RKO (cell line): ENCODE results near the gene GLRX3.

Source experiments
- DNase-seq: peaks from one replicate; pipeline ENCODE4 v3.0.0-alpha.2; 2016; ENCODE audit warnings: low spot score

GLRX3 gene

DNA sequence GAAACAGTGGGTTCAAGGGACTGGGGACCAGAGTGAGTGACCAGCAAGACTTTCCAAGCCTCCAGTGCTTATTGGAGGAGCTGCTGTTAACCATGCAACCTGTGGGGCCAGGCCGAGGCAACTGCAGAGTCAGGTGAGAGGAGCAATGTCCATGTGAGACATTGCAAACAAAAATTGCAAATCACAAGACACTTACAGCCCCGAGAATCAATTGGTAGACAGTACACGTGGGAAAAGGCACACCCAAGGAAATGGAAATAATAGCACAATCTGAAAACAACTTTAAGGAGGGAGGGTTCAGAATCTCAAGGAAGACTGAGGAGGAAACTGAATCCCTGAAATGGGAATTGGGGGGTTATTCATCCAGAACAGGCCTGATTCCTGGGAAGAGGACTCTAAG, 72.6 kb downstream of the GLRX3 start:
- no peak for DNase-seq

DNA sequence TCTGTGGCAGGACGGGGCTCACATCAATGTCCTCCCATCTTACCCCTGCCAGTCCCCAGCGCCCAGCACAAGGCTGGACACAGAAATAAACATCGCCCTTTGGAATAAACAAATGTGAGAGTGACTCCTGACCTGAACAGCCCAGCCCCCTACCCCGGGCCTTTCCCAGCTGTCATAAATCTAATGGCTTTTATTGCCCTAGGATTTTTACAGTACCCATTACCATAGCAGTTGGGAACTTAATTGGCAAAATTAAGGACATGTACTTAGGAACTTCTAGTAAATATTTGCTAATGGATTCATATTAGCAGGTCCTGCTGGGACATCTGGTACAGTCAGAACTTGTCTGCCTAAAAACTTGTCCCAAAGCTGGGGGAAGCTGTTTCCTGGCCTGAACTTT, 76.6 kb downstream of the GLRX3 start:
- no peak for DNase-seq

DNA sequence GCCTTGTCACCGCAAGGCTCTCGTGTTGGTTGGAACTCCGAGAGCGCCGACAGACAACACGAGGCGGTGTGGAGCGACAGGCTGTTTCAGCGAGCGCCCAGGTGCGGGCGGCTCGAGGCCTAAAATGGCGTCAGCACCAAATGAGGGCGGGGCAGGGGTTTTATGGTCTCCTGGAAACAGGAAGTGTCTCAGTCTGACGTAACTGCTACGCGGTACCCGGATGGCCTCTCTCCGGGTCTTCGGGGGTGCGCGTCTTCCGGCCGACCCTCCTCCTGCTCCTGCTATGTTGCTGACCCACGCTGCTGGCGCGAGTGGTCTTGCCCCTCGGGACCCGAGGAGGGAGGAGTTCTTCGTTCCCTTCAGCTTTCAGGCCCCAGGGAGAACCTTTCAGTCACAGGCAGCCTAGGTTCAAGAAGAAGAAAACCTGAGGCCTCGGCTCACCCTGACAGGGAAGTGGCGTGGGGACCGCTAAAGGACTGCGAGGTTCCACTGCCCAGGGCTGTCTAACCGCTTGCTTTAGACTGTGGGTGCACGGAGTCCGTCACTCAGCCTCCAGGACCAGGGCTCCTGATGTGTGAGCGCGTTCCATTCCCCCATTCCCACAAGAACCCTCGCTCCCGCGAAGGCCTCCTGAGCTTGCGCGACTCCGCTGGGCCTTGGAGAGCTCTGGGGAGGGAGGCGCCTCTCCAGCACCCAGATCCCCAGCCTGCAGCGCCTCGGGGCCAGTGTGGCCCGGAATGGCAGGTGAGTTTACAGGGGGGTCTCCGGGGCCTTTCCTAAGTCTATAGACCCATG, 77.3 kb downstream of the GLRX3 start:
- no peak for DNase-seq

DNA sequence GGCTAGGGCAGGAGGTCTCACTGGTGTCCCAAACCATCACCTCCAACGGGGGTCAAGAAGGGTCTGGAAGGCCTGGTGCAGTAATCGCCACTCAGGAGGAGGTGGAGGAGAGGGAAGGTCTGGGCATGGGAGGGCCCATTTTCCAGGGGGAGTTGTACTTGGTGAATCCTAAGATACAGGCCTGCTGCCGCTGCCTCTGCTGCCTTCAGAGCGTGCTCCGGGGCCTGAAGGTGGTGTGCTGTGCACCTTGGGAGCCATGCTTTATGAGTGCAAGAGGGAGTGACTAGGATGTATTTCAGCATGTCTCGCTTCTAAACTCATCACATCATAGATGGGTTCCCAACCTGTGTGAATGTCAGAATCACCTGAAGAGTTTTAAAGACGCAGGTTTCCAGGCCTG, 78.2 kb downstream of the GLRX3 start:
- no peak for DNase-seq

DNA sequence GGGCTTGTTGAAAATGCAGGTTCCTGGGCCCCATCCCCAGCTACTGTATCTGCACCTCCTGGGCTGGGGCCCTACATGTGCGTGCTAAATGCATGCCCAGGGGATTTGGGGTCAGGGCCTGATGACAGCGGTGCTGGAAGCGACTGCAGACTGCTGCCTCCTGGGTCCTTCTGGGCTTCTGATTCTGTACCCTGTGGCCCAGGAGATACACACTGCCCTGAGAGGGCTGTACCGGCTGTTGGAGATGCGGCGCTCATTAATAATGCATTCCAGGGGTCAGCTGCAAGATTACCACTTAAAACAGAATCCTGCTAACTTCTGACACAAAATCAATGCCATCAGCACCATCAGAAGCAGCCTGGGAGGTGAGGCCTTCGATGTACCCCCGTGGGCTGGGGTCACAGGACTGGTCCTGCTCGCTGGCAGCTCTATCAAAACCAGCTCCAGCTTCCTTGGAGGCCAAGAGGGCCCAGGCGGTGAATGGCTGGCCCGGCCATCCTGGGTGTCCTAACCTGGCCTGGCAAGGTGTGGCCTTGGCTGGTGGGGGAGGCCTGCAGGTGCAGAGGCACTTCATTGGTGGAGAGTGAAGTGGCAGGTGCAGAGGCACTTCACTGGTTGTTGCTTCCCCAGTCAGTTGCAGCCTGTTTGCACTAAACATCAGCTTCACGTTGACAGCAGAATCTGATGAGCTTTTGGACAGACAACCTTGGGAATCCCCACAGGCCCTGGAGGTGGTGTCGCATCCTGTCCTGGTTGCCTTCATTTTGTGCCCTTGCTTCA, 79.2 kb downstream of the GLRX3 start:
- DNase-seq: no peak

DNA sequence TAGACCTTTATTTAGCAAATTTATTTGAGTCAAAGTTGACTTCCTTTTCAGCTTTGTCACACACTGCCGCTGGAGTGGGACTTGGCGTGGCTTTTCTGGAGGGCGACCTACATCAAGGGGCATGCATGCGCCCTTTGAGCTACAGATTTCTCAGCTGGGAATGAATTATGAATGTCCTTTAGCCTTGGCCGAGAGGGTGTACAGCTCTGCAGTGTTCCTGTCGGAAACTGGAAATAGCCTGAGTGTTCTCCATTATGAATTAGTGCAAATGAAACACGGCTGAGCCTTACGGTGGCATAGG, 79.7 kb downstream of the GLRX3 start:
- DNase-seq: no peak

DNA sequence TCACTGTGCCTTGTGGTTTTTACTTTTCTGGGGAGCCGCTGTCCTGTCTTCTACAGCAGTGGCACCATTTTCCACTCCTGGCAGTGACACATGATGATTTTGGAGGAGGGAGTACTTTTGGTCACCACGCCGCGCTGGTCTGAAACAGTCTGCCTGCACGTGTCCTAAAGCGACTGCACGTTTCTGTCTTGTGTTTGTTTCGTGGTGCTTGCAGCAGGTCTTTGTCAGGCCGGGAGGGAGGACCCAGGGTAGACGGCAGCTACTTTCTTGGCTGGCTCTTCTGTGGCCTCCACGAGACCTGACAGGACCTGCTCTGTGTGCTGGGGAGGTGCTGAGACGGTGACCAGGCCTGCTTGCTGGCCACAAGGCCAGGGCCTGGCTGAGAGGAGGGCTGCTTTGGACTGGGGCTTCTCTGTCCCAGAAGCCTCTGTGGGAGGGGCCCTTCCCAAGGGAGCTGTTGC, 82.0 kb downstream of the GLRX3 start:
- no peak for DNase-seq

DNA sequence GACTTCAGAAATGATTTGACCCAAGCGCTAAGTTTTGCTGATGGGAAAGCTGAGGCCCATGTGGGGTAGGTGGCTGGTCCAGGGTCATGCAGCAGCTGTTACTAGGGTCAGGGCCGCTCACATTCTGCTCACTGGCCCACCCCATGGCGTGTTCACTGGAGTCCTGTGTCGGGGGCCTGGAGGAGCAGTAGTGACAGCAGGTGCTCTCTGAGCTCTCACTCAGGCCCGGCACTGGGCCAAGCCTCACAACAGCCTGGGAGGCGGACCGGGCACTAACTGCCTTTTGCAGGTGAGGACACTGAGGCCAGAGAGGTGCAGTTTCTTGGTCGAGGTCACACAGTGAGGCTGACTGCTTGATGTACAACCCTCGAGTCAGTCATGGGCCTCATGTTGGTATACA, 82.7 kb downstream of the GLRX3 start:
- no peak for DNase-seq

DNA sequence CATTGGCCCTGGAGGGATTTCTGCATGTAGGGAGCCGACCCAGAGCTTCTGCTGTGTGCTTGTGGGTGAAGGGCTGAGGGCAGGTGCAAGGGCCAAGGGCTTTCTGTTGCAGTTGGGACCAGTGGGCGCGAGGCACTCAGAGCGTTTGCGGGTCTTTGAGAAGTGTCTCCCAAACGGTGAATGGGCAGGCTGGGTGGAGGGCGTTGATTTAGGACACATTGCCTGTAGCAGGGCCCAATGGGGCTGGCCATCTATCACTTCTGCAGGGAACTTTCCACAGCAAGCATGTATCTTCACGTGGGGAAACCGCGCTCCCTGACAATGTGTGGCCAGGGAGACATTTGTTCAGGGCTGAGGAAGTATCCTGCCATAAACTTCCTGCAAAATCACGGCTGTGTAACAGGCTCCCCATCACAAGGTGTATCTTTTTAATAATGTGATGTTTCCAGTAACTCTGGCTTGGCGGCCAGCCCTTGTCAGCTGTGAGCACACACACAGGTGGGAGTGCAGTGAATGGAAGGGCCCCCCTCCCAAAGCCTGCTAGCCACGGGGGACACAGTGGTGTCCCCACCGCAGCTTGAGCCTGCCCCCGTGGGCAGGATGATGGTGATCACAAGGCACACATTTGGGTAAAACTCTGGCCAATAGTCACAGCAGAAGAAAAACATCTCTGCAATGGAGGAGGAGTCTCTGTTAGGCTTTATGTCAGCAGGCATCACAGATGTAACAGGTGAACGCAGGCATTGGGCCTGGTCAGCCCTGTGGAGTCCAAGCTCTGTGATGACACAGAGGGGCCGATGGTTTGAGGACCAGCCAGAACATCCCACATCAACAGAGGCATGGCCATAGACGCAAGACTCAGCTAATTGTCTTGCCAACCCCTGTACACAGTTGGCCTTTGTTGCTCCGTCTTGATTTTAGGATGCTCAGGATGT, 84.3 kb downstream of the GLRX3 start:
- DNase-seq: no peak

DNA sequence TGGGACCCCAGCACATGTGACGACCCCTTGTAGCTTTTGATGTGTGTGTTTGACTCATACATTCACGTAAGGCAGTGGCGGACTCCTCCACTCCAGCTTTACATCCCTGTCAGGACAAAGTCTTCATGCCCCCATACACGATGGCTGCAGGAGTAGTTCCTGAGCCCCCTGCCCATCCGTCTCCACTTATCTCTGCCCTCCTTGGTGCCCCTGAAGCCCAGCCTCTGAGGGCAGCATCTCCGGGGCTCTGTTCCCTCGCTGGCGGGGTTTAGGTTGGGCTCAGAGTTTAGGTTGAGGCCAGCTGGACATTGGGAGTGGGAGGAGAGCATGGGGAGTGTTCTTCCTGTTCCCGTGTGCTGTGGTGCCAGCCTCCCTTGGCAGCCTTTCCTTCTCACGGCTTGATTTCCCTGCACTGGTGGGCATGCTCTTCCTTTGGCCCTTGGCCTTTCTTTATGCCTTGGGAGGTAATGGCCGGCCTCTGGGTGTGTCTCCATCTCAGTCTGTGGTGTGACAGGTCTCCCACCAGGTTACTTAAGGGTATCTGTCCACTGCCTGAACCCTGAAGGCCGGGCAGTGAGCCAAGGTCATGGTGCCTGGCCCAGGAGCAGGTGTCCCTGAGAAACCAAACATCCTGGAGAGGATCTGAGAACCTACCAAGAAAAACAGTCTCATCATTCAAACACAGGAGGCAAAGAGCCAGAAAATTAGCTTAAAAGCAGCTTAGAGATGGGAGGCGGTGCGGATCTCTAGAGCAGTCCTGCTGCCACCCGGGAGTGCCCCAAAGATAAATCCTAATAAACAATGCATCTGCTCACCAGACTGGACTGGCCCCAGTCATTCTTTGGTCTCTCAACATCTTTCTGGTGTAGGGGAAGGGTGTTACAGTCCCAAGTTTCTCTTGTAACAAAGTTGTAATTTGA, 85.5 kb downstream of the GLRX3 start:
- no peak for DNase-seq

DNA sequence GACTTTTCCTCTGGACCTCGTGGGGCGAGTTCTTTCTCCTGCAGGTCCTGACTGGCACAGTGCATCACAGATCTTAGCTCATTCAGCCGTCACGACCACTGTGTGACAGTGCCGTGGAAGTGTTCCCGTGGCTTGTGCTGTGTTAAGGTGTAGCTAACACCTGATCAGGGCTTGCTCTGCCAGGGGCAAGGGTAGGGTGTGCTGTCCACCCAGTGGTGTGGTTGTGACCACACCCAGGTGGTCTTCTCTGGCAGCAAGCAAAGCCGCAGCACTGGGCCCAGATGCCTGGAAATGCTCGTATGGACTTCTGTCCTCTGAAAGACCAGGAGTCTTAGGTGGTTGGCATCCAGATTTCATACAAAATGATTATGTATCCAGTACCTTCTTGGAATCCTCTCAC, 86.2 kb downstream of the GLRX3 start:
- DNase-seq: no peak

DNA sequence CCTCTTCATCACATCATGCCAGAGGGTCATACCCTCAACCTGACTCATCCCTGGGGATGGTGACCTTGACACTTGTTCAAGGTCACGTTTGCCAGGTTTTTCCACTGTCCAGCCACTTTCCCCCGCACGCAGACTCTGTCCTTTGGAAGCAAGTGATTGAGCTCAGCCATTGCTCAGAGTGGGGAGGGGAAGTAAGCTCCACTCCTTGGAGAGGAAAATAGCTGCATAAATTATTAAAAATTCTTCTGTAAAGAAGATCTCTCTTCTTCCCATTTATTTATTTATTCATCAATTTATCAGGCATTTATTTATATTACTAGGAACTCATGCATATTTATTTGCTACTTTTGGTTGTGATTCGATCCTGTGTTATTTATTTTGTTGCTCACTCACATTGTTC, 88.0 kb downstream of the GLRX3 start:
- DNase-seq: no peak

DNA sequence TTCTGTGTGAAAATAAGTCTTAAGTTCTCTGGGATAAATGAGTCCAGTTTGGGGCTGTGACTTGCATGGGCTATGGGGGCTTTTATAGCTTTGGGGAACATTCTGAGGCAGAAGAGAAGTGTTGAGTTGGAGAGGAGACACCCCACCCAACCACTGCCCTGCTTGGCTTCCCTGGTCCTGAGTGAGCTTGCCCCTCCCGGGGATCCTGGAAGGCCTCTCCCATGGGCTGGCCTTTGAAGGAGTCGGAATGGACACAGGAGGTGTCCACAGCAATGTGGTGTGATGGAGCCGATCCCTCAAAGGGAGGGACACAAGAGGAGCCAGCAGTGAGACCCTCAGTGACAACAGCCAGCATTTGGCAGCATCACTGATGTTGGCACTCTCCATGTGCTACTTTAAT, 89.8 kb downstream of the GLRX3 start:
- DNase-seq: no peak

DNA sequence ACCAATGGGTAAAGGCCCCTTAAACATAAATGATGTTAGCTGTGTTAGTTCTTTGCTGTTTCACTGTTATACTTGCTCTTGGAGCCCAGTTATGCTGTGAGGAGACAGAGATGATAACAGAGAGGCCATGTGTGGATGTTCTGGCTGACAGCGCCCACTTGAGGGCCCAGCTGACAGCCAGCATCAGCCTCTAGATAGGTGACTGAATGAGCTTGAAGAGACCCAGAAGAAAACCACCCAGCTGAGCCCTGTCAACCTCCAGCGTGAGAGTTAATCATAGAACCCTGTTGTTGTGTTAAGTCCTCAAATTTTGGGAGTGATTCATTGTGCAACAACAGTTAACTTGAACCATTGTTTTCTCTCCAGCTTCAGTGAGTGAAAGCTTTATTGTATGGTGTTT, 91.7 kb downstream of the GLRX3 start:
- DNase-seq: no peak
